ENCODE data around the gene MAP3K13. TPM values are rescaled to one million over a fixed set of nuclear protein-coding genes. Genes with fewer than 3 reads are reported as not detected.
"Not testable (repeated sequence)": the region's sequence is repeated elsewhere in the genome, so short reads cannot be mapped to it uniquely, and the experiment has no call there.

The MAP3K13 gene
- total and polyA plus RNA-seq, 12 donors = 30.1 to 66.0 (median 46.4) TPM

- no peak for DNase-seq
- WGBS, 4 donors = 84 to 88% (median 86%) methylated on average over 7 to 8 of the region's 8 CpGs
- H3K4me3 ChIP-seq = no peak overlapping the region
- TF ChIP-seq POLR2A (IDR thresholded peaks at IDR 0.05) = no peak
- no peak for TF ChIP-seq CTCF (IDR thresholded peaks at IDR 0.05)
- intact Hi-C loops (cut with DNase I) = no loop called here
- no peaks in the 10 kb centered on the region for H3K27me3 ChIP-seq
- H3K9me3 ChIP-seq (replicated peaks in 1 of 3) = no peaks in the 10 kb centered on the region
- peaks cover 12 to 15% of the 10 kb centered on the region in 2 donors for H3K4me1 ChIP-seq (replicated peaks in 1 of 2)
- no peaks in the 10 kb centered on the region for H3K36me3 ChIP-seq (replicated peaks in 1 of 2)
- no peak overlapping the region for H3K27ac ChIP-seq
Observed at GRCh38 chr3:185409957-185410356, 47.0 kb downstream of the MAP3K13 start.

DNA sequence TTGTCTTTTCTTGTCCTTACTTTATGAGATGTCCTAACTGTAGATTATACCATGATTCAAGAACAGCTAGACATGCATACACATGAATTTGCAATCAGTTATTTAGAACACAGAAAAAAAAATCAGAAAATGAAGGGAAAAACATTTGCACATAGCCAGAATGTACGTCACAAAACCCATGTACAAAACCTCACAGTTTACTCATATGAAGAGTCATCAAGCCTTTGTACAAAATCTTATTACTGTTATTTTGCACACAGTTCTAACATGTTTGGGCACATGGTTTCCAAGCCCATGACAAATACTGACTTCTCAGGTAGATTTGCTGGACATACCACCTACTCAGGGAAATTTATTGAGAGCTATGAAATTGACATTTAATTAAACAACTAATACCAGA, 48.2 kb downstream of the MAP3K13 start:
- intact Hi-C loops (cut with DNase I) = no loop called here
- TF ChIP-seq POLR2A (IDR thresholded peaks at IDR 0.05) (no peak), CTCF (IDR thresholded peaks at IDR 0.05) (no peak)
- DNase-seq = no peak
- Histone ChIP-seq H3K27ac (no peak overlapping the region), H3K4me3 (no peak overlapping the region), H3K9me3 (replicated peaks in 1 of 3) (no peaks in the 10 kb centered on the region), H3K36me3 (replicated peaks in 1 of 2) (no peaks in the 10 kb centered on the region), H3K27me3 (no peaks in the 10 kb centered on the region), H3K4me1 (replicated peaks in 1 of 2) (peaks cover under 1 to 11% of the 10 kb centered on the region in 2 donors)
- WGBS, 4 donors = 92 to 97% (median 94%) methylated on average over 1 of the region's 1 CpG

DNA sequence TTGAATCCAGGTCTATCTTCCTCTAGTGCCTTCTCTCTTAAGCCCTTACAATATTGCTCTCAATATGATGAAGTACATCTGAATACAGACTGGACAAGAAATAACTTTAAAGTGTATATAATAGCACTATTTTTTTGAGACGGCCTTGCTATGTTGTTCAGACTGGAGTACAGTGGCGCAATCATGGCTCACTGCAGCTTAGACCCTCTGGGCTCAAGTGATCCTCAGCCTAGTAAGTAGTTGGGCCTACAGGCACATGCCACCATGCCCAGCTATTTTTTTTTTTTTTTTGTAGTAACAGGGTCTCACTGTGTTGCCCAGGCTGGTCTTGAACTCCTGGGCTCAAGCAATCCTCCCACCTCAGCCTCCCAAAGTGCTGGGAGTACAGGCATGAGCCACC, 53.6 kb downstream of the MAP3K13 start:
- no peaks in the 10 kb centered on the region for H3K27me3 ChIP-seq
- WGBS, 4 donors = 95 to 100% (median 97%) methylated on average over 2 of the region's 2 CpGs
- TF ChIP-seq CTCF (IDR thresholded peaks at IDR 0.05) = no peak
- TF ChIP-seq POLR2A (IDR thresholded peaks at IDR 0.05) = no peak
- intact Hi-C loops (cut with DNase I) = no loop called here
- H3K4me3 ChIP-seq = no peak overlapping the region
- H3K27ac ChIP-seq = no peak overlapping the region
- no peaks in the 10 kb centered on the region for H3K9me3 ChIP-seq (replicated peaks in 1 of 3)
- no peaks in the 10 kb centered on the region for H3K36me3 ChIP-seq (replicated peaks in 1 of 2)
- no peak for DNase-seq
- peaks cover 3 to 8% of the 10 kb centered on the region in 2 donors for H3K4me1 ChIP-seq (replicated peaks in 1 of 2)

DNA sequence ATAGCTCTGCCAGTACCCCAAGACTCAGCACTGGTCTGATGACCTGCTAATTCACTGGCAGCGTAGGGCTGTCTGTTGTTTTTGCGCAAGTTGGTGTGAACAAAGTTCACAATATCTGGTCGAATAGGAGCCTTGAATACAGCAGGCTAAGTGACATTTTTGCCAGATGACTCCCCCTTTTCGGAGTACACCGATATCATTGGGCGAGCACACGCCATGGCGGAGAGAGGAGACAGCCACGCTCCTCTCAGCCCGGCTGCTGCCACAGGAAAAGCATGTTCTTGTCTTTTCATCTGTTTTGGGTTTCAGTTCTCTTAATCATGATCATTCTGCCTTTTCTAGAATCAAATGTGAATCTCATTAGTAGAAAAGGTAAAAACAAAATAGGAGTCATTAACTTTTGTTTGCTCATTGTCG, 55.6 kb downstream of the MAP3K13 start:
- DNase-seq; H3K27ac ChIP-seq; H3K27me3 ChIP-seq; H3K9me3 ChIP-seq (replicated peaks in 1 of 3); H3K4me3 ChIP-seq; H3K36me3 ChIP-seq (replicated peaks in 1 of 2); intact Hi-C loops (cut with DNase I): not testable (repeated sequence)
- H3K4me1 ChIP-seq (replicated peaks in 1 of 2) = peaks cover 14 to 19% of the 10 kb centered on the region in 2 donors
- WGBS, 4 donors = 89 to 94% (median 91%) methylated on average over 11 of the region's 11 CpGs

GRCh38 chr3:185420762-185421161, 57.8 kb downstream of the MAP3K13 start:
- Histone ChIP-seq H3K9me3 (replicated peaks in 1 of 3) (no peaks in the 10 kb centered on the region), H3K27ac (no peak overlapping the region), H3K4me1 (replicated peaks in 1 of 2) (peaks cover 15 to 21% of the 10 kb centered on the region in 2 donors), H3K36me3 (replicated peaks in 1 of 2) (no peaks in the 10 kb centered on the region), H3K27me3 (no peaks in the 10 kb centered on the region), H3K4me3 (no peak overlapping the region)
- 80 to 86% (median 82%) methylated on average over 5 of the region's 5 CpGs for WGBS, 4 donors
- no peak for TF ChIP-seq POLR2A (IDR thresholded peaks at IDR 0.05)
- no peak for TF ChIP-seq CTCF (IDR thresholded peaks at IDR 0.05)
- peak in 2 of 7 donors; percentile 7 to 36 for DNase-seq
- intact Hi-C loops (cut with DNase I) = no loop called here

Measured in adrenal gland (tissue), 12 donors.